Omental fat pad (tissue), 4 donors: ENCODE measurements around the gene COBLL1. TPM values are rescaled to one million over a fixed set of nuclear protein-coding genes. Genes with fewer than 3 reads are reported as not detected.
A peak's percentile ranks its signal among the peaks of the same experiment; 100 is the strongest.

ENCODE experiments used
- ATAC-seq: fragments of 150-250 bp; one replicate; pipeline ENCODE4 v1.9.1; 2016; ENCODE audit warnings: mild to moderate bottlenecking, moderate library complexity; ENCODE audit not compliant: low FRiP score
- DNase-seq: peaks from one replicate; pipeline ENCODE4 v3.0.0-alpha.2; 2019; ENCODE audit warnings: low spot score
- total RNA-seq, 4 donors: library from RNA; depleted of rRNA; stranded (reverse); fragments of >200 nt; gene quantifications; one replicate each; pipeline ENCODE4 v1.1.0, GENCODE V29; 2016
- TF ChIP-seq, protein P1 (sequence below), 3 donors: fragments of 450-650 bp; IDR thresholded peaks; one replicate each; pipeline ENCODE4 v1.5.1; 2016 to 2017; ENCODE audit warnings: antibody characterized with exemption in 3 of 3, mild to moderate bottlenecking in 3 of 3, moderate library complexity in 2 of 3

Gene COBLL1
- total RNA-seq, 4 donors from 2014 or later: 38.1 to 114 (median 68.5) TPM

GRCh38 chr2:164796999-164797398 lies 44.6 kb downstream of the COBLL1 start:
- DNase-seq (no peak), ATAC-seq (no peak)
- TF ChIP-seq, protein P1, sequence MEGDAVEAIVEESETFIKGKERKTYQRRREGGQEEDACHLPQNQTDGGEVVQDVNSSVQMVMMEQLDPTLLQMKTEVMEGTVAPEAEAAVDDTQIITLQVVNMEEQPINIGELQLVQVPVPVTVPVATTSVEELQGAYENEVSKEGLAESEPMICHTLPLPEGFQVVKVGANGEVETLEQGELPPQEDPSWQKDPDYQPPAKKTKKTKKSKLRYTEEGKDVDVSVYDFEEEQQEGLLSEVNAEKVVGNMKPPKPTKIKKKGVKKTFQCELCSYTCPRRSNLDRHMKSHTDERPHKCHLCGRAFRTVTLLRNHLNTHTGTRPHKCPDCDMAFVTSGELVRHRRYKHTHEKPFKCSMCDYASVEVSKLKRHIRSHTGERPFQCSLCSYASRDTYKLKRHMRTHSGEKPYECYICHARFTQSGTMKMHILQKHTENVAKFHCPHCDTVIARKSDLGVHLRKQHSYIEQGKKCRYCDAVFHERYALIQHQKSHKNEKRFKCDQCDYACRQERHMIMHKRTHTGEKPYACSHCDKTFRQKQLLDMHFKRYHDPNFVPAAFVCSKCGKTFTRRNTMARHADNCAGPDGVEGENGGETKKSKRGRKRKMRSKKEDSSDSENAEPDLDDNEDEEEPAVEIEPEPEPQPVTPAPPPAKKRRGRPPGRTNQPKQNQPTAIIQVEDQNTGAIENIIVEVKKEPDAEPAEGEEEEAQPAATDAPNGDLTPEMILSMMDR (IDR thresholded peaks at IDR 0.05): no peak

GRCh38 chr2:164794432-164795231 lies 47.0 kb downstream of the COBLL1 start:
- no peak for DNase-seq
- TF ChIP-seq, protein P1 (IDR thresholded peaks at IDR 0.05): no peak
- ATAC-seq: peak; percentile 53

DNA sequence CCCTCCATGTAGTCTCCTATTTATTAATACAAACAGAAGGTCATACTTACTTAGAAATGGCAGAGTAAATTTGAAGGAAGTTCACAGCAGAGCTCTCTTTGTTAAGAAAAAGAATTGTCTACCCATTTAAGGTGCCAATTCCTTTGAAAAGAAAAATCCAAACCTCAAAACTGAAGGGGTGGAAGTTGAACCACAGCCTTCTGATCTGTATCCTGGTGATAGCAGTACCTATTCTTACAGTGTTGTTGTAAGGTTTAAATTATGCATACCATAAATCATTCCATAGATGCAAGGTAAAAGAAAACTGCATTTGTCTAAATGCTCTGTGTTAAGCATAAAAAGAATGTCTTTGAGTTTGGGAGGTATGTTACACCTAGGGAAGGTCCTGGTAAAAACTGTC lies 47.6 kb downstream of the COBLL1 start:
- TF ChIP-seq, protein P1 (IDR thresholded peaks at IDR 0.05): no peak
- no peak for DNase-seq
- ATAC-seq: no peak

- TF ChIP-seq, protein P1 (IDR thresholded peaks at IDR 0.05): no peak
- no peak for ATAC-seq
Observed at GRCh38 chr2:164793529-164793928, 48.1 kb downstream of the COBLL1 start.

GRCh38 chr2:164792316-164793170 lies 49.1 kb downstream of the COBLL1 start:
- ATAC-seq (no peak), DNase-seq (no peak)
- TF ChIP-seq, protein P1 (IDR thresholded peaks at IDR 0.05): no peak

More at GRCh38 chr2:164793529-164793928, 48.1 kb downstream of the COBLL1 start:
- no peak for DNase-seq

DNA sequence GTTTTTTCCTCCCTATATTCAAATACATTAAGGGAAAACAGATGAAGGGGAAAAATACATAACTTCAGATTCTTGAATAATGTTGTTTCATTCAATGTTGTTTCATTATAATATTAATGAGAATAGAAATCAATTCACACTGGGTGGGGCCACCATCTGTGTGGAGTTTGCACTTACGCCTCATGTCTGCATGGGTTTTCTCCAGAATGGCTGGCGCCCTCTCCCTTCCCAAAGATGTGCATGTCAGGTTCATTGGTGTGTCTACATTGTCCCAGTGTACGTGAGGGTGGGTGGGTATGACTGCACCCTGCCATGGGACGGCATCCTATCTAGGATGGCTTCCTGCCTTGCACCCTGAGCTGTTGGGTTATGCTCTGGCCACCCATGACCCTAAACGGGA lies 51.7 kb downstream of the COBLL1 start:
- ATAC-seq (no peak), DNase-seq (no peak)
- TF ChIP-seq, protein P1 (IDR thresholded peaks at IDR 0.05): no peak
